Neural cell (in vitro differentiated cells): ENCODE results near the gene SMPD3.

Experiments
- EZH2 ChIP-seq: fragments of 200-600, 300-800 bp; shearing (Covaris generic), sonication (generic); IDR thresholded peaks from 2 replicates; pipeline ENCODE4 v1.6.1; 2014; ENCODE audit warnings: antibody characterized with exemption, low read length, borderline replicate concordance, mild to moderate bottlenecking; ENCODE audit not compliant: insufficient read depth, poor library complexity, severe bottlenecking
- POLR2AphosphoS5 ChIP-seq: IDR thresholded peaks from 2 replicates; pipeline ENCODE4 v1.6.1; 2012
- RAD21 ChIP-seq: fragments of 450-650 bp; conservative IDR thresholded peaks from 2 replicates; pipeline ENCODE4 v1.6.1; 2014; ENCODE audit warnings: antibody characterized with exemption, mild to moderate bottlenecking, moderate library complexity
- SMC3 ChIP-seq: fragments of 450-650 bp; conservative IDR thresholded peaks from 2 replicates; pipeline ENCODE4 v1.6.1; 2014; ENCODE audit warnings: antibody characterized with exemption, mild to moderate bottlenecking, moderate library complexity; ENCODE audit not compliant: poor library complexity
- TAF1 ChIP-seq: IDR thresholded peaks from 2 replicates; pipeline ENCODE4 v1.6.1; 2012; ENCODE audit warnings: low read depth
- TF ChIP-seq, protein P1 (sequence below): fragments of 450-650 bp; IDR thresholded peaks from 2 replicates; pipeline ENCODE4 v1.5.1; 2014; ENCODE audit warnings: antibody characterized with exemption, mild to moderate bottlenecking, moderate library complexity; ENCODE audit not compliant: poor library complexity, severe bottlenecking
- TF ChIP-seq, protein P2 (sequence below): IDR thresholded peaks from 2 replicates; pipeline ENCODE4 v1.6.1; 2012; ENCODE audit warnings: borderline replicate concordance

DNA sequence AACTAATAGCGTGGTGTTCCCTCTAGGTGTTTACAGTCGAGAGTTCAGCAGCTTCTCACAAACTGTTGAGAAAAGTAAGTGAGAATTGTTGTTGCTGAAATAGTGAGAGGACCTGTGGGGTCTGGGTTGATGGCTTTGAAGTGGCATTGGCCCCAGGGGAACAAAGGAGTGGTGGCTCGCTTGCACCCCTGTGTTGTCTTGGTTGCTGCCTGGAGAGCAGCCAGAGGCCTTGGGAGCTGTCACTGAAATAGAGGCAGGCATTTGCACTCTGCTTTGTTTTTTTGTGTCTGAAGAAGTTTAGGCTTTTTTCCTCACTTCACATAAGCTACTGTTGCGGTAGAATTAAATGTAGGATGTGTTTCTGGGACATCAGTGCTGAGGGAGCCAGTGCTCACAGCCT is 100.7 kb downstream of the SMPD3 start:
- TF ChIP-seq, protein P1, sequence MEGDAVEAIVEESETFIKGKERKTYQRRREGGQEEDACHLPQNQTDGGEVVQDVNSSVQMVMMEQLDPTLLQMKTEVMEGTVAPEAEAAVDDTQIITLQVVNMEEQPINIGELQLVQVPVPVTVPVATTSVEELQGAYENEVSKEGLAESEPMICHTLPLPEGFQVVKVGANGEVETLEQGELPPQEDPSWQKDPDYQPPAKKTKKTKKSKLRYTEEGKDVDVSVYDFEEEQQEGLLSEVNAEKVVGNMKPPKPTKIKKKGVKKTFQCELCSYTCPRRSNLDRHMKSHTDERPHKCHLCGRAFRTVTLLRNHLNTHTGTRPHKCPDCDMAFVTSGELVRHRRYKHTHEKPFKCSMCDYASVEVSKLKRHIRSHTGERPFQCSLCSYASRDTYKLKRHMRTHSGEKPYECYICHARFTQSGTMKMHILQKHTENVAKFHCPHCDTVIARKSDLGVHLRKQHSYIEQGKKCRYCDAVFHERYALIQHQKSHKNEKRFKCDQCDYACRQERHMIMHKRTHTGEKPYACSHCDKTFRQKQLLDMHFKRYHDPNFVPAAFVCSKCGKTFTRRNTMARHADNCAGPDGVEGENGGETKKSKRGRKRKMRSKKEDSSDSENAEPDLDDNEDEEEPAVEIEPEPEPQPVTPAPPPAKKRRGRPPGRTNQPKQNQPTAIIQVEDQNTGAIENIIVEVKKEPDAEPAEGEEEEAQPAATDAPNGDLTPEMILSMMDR = no peak
- no peak for TF ChIP-seq EZH2
- TF ChIP-seq POLR2AphosphoS5 = no peak
- no peak for TF ChIP-seq TAF1
- no peak for TF ChIP-seq RAD21
- TF ChIP-seq, protein P2, sequence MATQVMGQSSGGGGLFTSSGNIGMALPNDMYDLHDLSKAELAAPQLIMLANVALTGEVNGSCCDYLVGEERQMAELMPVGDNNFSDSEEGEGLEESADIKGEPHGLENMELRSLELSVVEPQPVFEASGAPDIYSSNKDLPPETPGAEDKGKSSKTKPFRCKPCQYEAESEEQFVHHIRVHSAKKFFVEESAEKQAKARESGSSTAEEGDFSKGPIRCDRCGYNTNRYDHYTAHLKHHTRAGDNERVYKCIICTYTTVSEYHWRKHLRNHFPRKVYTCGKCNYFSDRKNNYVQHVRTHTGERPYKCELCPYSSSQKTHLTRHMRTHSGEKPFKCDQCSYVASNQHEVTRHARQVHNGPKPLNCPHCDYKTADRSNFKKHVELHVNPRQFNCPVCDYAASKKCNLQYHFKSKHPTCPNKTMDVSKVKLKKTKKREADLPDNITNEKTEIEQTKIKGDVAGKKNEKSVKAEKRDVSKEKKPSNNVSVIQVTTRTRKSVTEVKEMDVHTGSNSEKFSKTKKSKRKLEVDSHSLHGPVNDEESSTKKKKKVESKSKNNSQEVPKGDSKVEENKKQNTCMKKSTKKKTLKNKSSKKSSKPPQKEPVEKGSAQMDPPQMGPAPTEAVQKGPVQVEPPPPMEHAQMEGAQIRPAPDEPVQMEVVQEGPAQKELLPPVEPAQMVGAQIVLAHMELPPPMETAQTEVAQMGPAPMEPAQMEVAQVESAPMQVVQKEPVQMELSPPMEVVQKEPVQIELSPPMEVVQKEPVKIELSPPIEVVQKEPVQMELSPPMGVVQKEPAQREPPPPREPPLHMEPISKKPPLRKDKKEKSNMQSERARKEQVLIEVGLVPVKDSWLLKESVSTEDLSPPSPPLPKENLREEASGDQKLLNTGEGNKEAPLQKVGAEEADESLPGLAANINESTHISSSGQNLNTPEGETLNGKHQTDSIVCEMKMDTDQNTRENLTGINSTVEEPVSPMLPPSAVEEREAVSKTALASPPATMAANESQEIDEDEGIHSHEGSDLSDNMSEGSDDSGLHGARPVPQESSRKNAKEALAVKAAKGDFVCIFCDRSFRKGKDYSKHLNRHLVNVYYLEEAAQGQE = no peak
- no peak for TF ChIP-seq SMC3
